HEK293T (cell line): ENCODE data around the gene ZBTB20.
A peak's percentile ranks its signal among the peaks of the same experiment; 100 is the strongest.
"Not testable (repeated sequence)": the region's sequence is repeated elsewhere in the genome, so short reads cannot be mapped to it uniquely, and the experiment has no call there.

Experiments used
- CTCF ChIA-PET: fragments of 350-600 bp; formaldehyde crosslinking; extraction: SDS; loops from one replicate; lab custom pipeline; 2021; ENCODE audit warnings: antibody characterized with exemption, inconsistent platforms; lab: Yijun Ruan, JAX
- POLR2A ChIA-PET: fragments of 350-600 bp; formaldehyde crosslinking; extraction: SDS; loops from one replicate; lab custom pipeline; 2020; ENCODE audit warnings: antibody characterized with exemption, inconsistent platforms; lab: Yijun Ruan, JAX
- DNase-seq: peaks from one replicate; pipeline ENCODE4 v3.0.0; 2012; ENCODE audit warnings: mixed read lengths; ENCODE audit errors: extremely low spot score
- ARNT ChIP-seq: fragments of 450-650 bp; IDR thresholded peaks from 2 replicates; pipeline ENCODE4 v1.6.1; 2017; ENCODE audit warnings: mild to moderate bottlenecking
- BHLHE40 ChIP-seq: fragments of 450-650 bp; IDR thresholded peaks from 2 replicates; pipeline ENCODE4 v1.6.1; 2016; ENCODE audit warnings: mild to moderate bottlenecking, moderate library complexity, borderline replicate concordance
- CTBP1 ChIP-seq: fragments of 450-650 bp; IDR thresholded peaks from 2 replicates; pipeline ENCODE4 v1.6.1; 2016; ENCODE audit warnings: borderline replicate concordance
- ELF4 ChIP-seq: fragments of 450-650 bp; IDR thresholded peaks from 2 replicates; pipeline ENCODE4 v1.6.1; 2017; ENCODE audit warnings: antibody characterized with exemption
- FOXA1 ChIP-seq: fragments of 450-650 bp; IDR thresholded peaks from 2 replicates; pipeline ENCODE4 v1.6.1; 2016; ENCODE audit warnings: mild to moderate bottlenecking
- FOXK2 ChIP-seq: fragments of 450-650 bp; IDR thresholded peaks from 2 replicates; pipeline ENCODE4 v1.6.1; 2016; ENCODE audit warnings: mild to moderate bottlenecking
- FOXM1 ChIP-seq: fragments of 450-650 bp; IDR thresholded peaks from 2 replicates; pipeline ENCODE4 v1.6.1; 2017; ENCODE audit warnings: mild to moderate bottlenecking, borderline replicate concordance
- HDGF ChIP-seq: fragments of 450-650 bp; IDR thresholded peaks from 2 replicates; pipeline ENCODE4 v1.6.1; 2017; ENCODE audit warnings: antibody characterized with exemption, borderline replicate concordance
- L3MBTL2 ChIP-seq: fragments of 450-650 bp; conservative IDR thresholded peaks from 2 replicates; pipeline ENCODE4 v1.6.1; 2016; ENCODE audit warnings: mild to moderate bottlenecking
- LEF1 ChIP-seq: fragments of 450-650 bp; IDR thresholded peaks from 2 replicates; pipeline ENCODE4 v1.6.1; 2017; ENCODE audit warnings: mild to moderate bottlenecking, borderline replicate concordance
- NFRKB ChIP-seq: fragments of 450-650 bp; IDR thresholded peaks from 2 replicates; pipeline ENCODE4 v1.6.1; 2016; ENCODE audit warnings: mild to moderate bottlenecking, moderate library complexity
- SP1 ChIP-seq: fragments of 450-650 bp; IDR thresholded peaks from 2 replicates; pipeline ENCODE4 v1.6.1; 2017
- SUZ12 ChIP-seq: fragments of 450-650 bp; IDR thresholded peaks from 2 replicates; pipeline ENCODE4 v1.6.1; 2016; ENCODE audit warnings: mild to moderate bottlenecking
- TARDBP ChIP-seq: fragments of 450-650 bp; IDR thresholded peaks from 2 replicates; pipeline ENCODE4 v1.6.1; 2016
- ZNF384 ChIP-seq: fragments of 450-650 bp; IDR thresholded peaks from 2 replicates; pipeline ENCODE4 v1.6.1; 2016
- TF ChIP-seq, protein P1 (sequence below): fragments of 450-650 bp; IDR thresholded peaks from 2 replicates; pipeline ENCODE4 v1.6.1; 2016

Gene ZBTB20

DNA sequence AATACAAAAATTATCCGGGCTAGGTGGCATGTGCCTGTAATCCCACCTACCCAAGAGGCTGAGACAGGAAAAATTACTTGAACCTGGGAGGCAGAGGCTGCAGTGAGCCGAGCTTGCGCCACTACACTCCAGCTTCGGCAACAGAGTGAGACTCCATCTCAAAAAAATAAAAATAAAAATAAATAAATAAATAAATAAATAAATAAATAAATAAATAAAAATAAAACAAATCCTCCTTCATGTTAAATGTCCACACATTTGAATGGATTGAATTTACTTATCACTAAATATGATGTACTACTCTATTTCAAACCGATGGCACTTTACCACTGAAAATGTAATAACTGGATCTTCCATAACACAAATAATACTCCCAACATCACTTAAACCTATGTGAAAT lies 36.3 kb downstream of the ZBTB20 start:
- ChIA-PET POLR2A (no interaction called here), CTCF (no interaction called here)
- TF ChIP-seq ARNT: no peak
- no peak for TF ChIP-seq CTBP1
- TF ChIP-seq HDGF: no peak
- no peak for TF ChIP-seq LEF1
- no peak for TF ChIP-seq SUZ12
- no peak for TF ChIP-seq FOXM1
- TF ChIP-seq TARDBP: no peak
- no peak for TF ChIP-seq L3MBTL2
- TF ChIP-seq BHLHE40: no peak
- no peak for TF ChIP-seq NFRKB
- TF ChIP-seq FOXK2: no peak
- no peak for TF ChIP-seq ZNF384
- TF ChIP-seq SP1: no peak
- TF ChIP-seq FOXA1: no peak
- no peak for TF ChIP-seq ELF4
- TF ChIP-seq, protein P1, sequence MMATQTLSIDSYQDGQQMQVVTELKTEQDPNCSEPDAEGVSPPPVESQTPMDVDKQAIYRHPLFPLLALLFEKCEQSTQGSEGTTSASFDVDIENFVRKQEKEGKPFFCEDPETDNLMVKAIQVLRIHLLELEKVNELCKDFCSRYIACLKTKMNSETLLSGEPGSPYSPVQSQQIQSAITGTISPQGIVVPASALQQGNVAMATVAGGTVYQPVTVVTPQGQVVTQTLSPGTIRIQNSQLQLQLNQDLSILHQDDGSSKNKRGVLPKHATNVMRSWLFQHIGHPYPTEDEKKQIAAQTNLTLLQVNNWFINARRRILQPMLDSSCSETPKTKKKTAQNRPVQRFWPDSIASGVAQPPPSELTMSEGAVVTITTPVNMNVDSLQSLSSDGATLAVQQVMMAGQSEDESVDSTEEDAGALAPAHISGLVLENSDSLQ: no peak
- DNase-seq: no peak

DNA sequence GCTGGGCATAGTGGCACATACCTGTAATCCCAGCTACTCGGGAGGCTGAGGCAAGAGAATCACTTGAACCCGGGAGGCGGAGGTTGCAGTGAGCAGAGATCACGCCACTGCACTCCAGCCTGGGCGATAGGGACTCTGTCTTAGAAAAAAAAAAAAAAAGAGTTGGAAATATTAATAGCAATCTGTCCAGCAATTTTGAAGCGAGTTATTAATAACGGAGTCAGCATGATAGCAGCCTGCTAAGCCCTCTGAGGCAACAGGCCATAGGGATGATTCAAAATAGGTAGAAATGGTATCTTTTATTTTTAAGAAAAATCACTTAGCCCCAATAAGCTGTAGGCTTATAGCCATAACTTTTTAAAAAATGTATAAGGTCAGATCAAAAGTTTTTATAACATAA lies 37.0 kb downstream of the ZBTB20 start:
- DNase-seq, POLR2A ChIA-PET: not testable (repeated sequence)

DNA sequence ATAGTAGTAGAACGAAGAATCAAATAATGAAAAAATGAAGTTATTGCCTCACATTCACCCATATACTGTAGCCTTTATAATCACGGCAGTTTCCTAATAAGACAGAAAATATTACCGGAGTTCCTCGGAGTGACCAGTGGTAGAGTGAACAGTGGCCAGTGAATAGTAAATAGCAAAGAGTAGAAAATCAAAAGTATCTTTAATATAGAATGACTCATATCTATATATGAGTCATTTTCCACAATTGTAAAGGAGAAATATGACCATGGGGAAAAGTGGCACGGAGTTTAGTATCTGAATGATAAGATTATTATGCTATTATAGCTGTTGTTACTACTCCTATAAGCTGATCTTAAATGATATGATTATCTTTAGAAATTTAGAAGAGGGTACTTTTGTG lies 38.5 kb downstream of the ZBTB20 start:
- POLR2A ChIA-PET: no interaction called here
- DNase-seq: no peak
- no peak for TF ChIP-seq TARDBP
- no peak for TF ChIP-seq HDGF
- TF ChIP-seq, protein P1: no peak
- no peak for TF ChIP-seq SUZ12
- no peak for TF ChIP-seq FOXM1
- no peak for TF ChIP-seq BHLHE40
- TF ChIP-seq CTBP1: no peak
- no peak for TF ChIP-seq NFRKB
- TF ChIP-seq LEF1: no peak
- TF ChIP-seq ZNF384: no peak
- TF ChIP-seq FOXK2: no peak
- no peak for TF ChIP-seq L3MBTL2
- no peak for TF ChIP-seq FOXA1
- no peak for TF ChIP-seq ARNT
- no peak for TF ChIP-seq ELF4
- no peak for TF ChIP-seq SP1
- CTCF ChIA-PET: no interaction called here

More for the DNA sequence above, 37.0 kb downstream of the ZBTB20 start:
- CTCF ChIA-PET: not testable (repeated sequence)

DNA sequence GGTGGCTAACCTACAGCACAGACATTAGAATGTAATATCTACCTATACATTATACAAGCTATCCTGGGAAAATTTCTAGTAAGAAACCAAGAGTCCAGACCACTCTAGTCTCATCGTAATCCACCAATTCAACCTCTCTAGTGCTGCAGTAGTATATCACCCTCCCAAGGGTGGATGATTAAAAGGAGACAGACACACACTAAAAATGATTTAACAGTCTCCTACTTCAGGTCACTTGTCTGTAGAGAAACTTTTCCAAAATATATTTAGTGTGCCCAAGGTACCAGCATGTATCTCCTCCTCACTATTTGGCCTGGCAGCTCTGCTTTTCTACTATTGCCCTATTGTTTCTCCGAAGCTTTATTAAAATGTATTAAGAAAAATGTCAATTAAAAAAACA lies 45.0 kb downstream of the ZBTB20 start:
- ChIA-PET CTCF (no interaction called here), POLR2A (interaction anchor here (3.4 kb wide), 1 partner anchor 44 kb away, joined by 33 read pairs; the partner anchor contains the start of gene ZBTB20)
- no peak for DNase-seq
- TF ChIP-seq L3MBTL2: no peak
- TF ChIP-seq, protein P1: peak; percentile 31; the same call in 1 of the 2 replicates

DNA sequence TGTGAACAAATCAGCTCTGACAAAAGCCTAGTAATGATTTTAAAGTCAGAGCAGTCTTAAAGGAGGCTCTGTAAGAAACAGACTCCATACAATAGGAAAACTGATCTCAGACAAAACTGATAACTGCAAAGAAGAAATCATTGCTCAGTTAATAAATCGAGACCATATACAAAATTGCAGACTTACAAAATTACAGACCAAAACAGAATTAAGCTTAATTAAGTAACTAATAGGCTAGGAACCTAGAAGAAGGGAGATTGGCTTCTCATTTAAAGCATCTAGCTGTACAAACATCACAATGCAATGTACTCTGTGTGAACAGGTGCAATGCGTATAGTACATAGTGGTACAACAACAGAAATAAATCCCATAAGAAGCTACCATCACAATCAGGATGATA lies 46.3 kb downstream of the ZBTB20 start:
- POLR2A ChIA-PET: interaction anchor here (3.4 kb wide), 1 partner anchor 46 kb away, joined by 33 read pairs; the partner anchor contains the start of gene ZBTB20
- TF ChIP-seq L3MBTL2: no peak
- TF ChIP-seq HDGF: no peak
- no peak for TF ChIP-seq LEF1
- no peak for TF ChIP-seq SUZ12
- TF ChIP-seq ELF4: no peak
- TF ChIP-seq CTBP1: no peak
- no peak for TF ChIP-seq TARDBP
- TF ChIP-seq ARNT: no peak
- no peak for TF ChIP-seq SP1
- TF ChIP-seq FOXA1: no peak
- TF ChIP-seq BHLHE40: no peak
- TF ChIP-seq NFRKB: no peak

DNA sequence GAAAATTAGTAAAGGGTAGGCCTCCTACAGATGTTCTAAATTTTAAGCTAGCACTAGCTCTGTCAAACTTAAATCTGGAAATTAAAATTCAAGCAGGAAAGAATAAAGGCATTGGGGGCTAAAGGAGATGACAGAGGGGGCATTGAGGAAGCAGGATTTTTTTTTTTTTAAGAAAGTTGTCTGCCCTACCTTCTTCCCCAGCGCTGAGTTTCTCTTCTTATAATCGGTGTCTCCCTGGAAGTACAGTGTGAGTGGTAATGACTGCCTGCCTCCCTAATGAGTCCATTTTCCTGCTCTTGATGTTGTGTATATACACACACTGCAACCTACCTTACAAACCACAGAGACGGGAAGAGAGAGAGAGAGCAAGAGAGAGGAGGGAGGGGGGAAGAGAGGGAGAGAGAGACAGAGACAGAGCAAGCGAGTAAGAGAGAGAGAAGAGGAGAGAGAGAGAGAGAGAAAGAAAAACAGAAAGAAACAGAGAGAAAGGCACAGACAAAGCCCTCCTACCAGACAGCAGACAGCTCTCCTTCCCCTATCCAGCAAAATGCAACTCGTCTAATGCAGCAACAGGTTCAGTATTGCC lies 47.0 kb downstream of the ZBTB20 start:
- no peak for TF ChIP-seq TARDBP
- TF ChIP-seq ZNF384: no peak
- no peak for TF ChIP-seq FOXA1
- TF ChIP-seq CTBP1: no peak
- no peak for TF ChIP-seq SUZ12
- TF ChIP-seq FOXM1: no peak
- TF ChIP-seq HDGF: no peak
- TF ChIP-seq L3MBTL2: no peak
- TF ChIP-seq NFRKB: no peak
- no peak for TF ChIP-seq BHLHE40
- TF ChIP-seq ELF4: no peak
- TF ChIP-seq FOXK2: no peak
- TF ChIP-seq, protein P1: no peak
- no peak for TF ChIP-seq LEF1
- no peak for TF ChIP-seq SP1
- TF ChIP-seq ARNT: no peak
- ChIA-PET CTCF (no interaction called here), POLR2A (interaction anchor here (3.4 kb wide), 1 partner anchor 46 kb away, joined by 33 read pairs; the partner anchor contains the start of gene ZBTB20)
- DNase-seq: peak; percentile 6

More for the DNA sequence above, 46.3 kb downstream of the ZBTB20 start:
- no peak for DNase-seq
- CTCF ChIA-PET: no interaction called here
